GM12878 (cell line): ENCODE results near the gene CSNK1A1. TPM values are rescaled to one million over a fixed set of nuclear protein-coding genes. Genes with fewer than 3 reads are reported as not detected.

Source experiments
- ATAC-seq: fragments of 200-7000 bp; cut with Tn5 transposase; 3 replicates; pipeline ENCODE4 v1.9.1; 2020; ENCODE audit warnings: mild to moderate bottlenecking, moderate library complexity
- BruUV-seq: library from RNA; stranded (reverse); fragments of 400-500 nt; replicated peaks from 2 replicates; lab custom pipeline; 2021; lab: Mats Ljungman, UMichigan
- CTCF ChIA-PET: fragments of 300-600 bp; sonication (Branson Sonifier 250); formaldehyde crosslinking; extraction: SDS; loops from one replicate; lab custom pipeline; 2021; ENCODE audit warnings: inconsistent platforms; lab: Yijun Ruan, JAX
- POLR2A ChIA-PET: fragments of 350-600 bp; formaldehyde crosslinking; extraction: SDS; loops from one replicate; lab custom pipeline; 2021; ENCODE audit warnings: inconsistent platforms; lab: Charles Lee
- RAD21 ChIA-PET: fragments of 300-600 bp; sonication (Branson Sonifier 250); formaldehyde crosslinking; loops from one replicate; lab custom pipeline; 2023; ENCODE audit warnings: antibody characterized with exemption; ENCODE audit not compliant: unreplicated experiment; lab: Charles Lee
- SMC1A ChIA-PET: fragments of 300-600 bp; sonication (Branson Sonifier 250); formaldehyde crosslinking; loops from one replicate; lab custom pipeline; 2023; ENCODE audit not compliant: unreplicated experiment, uncharacterized antibody; lab: Charles Lee
- DNase-seq: peaks from one replicate; pipeline ENCODE4 v3.0.0-alpha.2; 2011; ENCODE audit warnings: low read depth, low spot score
- FAIRE-seq: peaks from 3 replicates; lab custom pipeline; 2011; peaks lifted over from hg19 to GRCh38; lab: Jason Lieb, UNC
- H2AFZ ChIP-seq: 2 replicates; pipeline ENCODE4 v1.6.0; 2011; ENCODE audit warnings: low read depth, low read length, control low read depth; ENCODE audit not compliant: control insufficient read depth
- H3K27ac ChIP-seq: 2 replicates; pipeline ENCODE4 v1.5.1; 2011; ENCODE audit warnings: control low read depth; ENCODE audit not compliant: control insufficient read depth, insufficient read depth
- H3K27me3 ChIP-seq, 2 experiments: replicated peaks in 1 of 2; 2 replicates each; pipeline versions ENCODE4 v1.6.0 to v1.6.1; 2011; ENCODE audit warnings: low read length in 1 of 2; ENCODE audit not compliant: control insufficient read depth in 2 of 2, insufficient read depth in 2 of 2
- H3K36me3 ChIP-seq, 2 experiments: 2 replicates each; pipeline ENCODE4 v1.5.1; 2011; ENCODE audit warnings: low read length in 1 of 2; ENCODE audit not compliant: control insufficient read depth in 2 of 2, insufficient read depth in 2 of 2
- H3K4me1 ChIP-seq: 2 replicates; pipeline ENCODE4 v1.6.1; 2011; ENCODE audit warnings: mild to moderate bottlenecking, low read length, moderate library complexity, mixed read lengths; ENCODE audit not compliant: control insufficient read depth, insufficient read depth
- H3K4me2 ChIP-seq: 2 replicates; pipeline ENCODE4 v1.6.0; 2011; ENCODE audit warnings: control low read depth; ENCODE audit not compliant: control insufficient read depth, insufficient read depth
- H3K4me3 ChIP-seq: fragments of 200-600 bp; sonication (generic); 2 replicates; pipeline ENCODE4 v1.5.1; 2016
- H3K79me2 ChIP-seq: 2 replicates; pipeline ENCODE4 v1.6.0; 2011; ENCODE audit warnings: low read length; ENCODE audit not compliant: control insufficient read depth, insufficient read depth
- H3K9ac ChIP-seq: 2 replicates; pipeline ENCODE4 v1.8.0; 2011; ENCODE audit warnings: low read length, control low read depth, mixed read lengths; ENCODE audit not compliant: control insufficient read depth, insufficient read depth
- H3K9me3 ChIP-seq: replicated peaks from 3 replicates; pipeline ENCODE4 v1.5.1; 2011; ENCODE audit warnings: mild to moderate bottlenecking, low read length; ENCODE audit not compliant: control insufficient read depth, insufficient read depth
- H4K20me1 ChIP-seq: 2 replicates; pipeline ENCODE4 v1.6.0; 2011; ENCODE audit not compliant: control insufficient read depth, insufficient read depth
- BMI1 ChIP-seq: fragments of 450-650 bp; IDR thresholded peaks from 2 replicates; pipeline ENCODE4 v1.6.1; 2016; ENCODE audit warnings: mild to moderate bottlenecking, moderate library complexity, borderline replicate concordance
- ELK1 ChIP-seq: IDR thresholded peaks from 2 replicates; pipeline ENCODE4 v1.6.1; 2012; ENCODE audit warnings: low read depth, low read length, improper control_type of control experiment
- IKZF2 ChIP-seq, 2 experiments: fragments of 450-650 bp; IDR thresholded peaks; 2 replicates each; pipeline ENCODE4 v1.6.1; 2017; ENCODE audit warnings: mild to moderate bottlenecking in 2 of 2, moderate library complexity in 2 of 2
- KDM1A ChIP-seq: fragments of 200-600 bp; sonication (generic); IDR thresholded peaks from 2 replicates; pipeline ENCODE4 v1.6.1; 2016; ENCODE audit warnings: borderline replicate concordance
- LARP7 ChIP-seq: fragments of 450-650 bp; IDR thresholded peaks from 2 replicates; pipeline ENCODE4 v1.6.1; 2017; ENCODE audit warnings: mild to moderate bottlenecking
- NR2C1 ChIP-seq: fragments of 450-650 bp; IDR thresholded peaks from 2 replicates; pipeline ENCODE4 v1.6.1; 2017; ENCODE audit warnings: antibody characterized with exemption, mild to moderate bottlenecking, moderate library complexity
- NR2F1 ChIP-seq: fragments of 450-650 bp; conservative IDR thresholded peaks from 2 replicates; pipeline ENCODE4 v1.6.1; 2017; ENCODE audit warnings: mild to moderate bottlenecking
- POLR2AphosphoS5 ChIP-seq: IDR thresholded peaks from 2 replicates; pipeline ENCODE4 v1.6.1; 2011; ENCODE audit warnings: mild to moderate bottlenecking, low read length, inconsistent platforms
- SIX5 ChIP-seq: IDR thresholded peaks from 2 replicates; pipeline ENCODE4 v1.6.1; 2011; ENCODE audit warnings: mild to moderate bottlenecking, low read depth, low read length, moderate library complexity; ENCODE audit not compliant: severe bottlenecking
- TBL1XR1 ChIP-seq: IDR thresholded peaks from 2 replicates; pipeline ENCODE4 v1.6.1; 2012; ENCODE audit warnings: low read depth, low read length, improper control_type of control experiment
- WGBS: methylation state at CpG from one replicate; pipeline ENCODE4 v1.1.6; 2016; ENCODE audit warnings: low lambda C conversion rate; ENCODE audit not compliant: insufficient replicate concordance, insufficient coverage; ENCODE audit errors: missing lambda C conversion rate; 5-methylcytosine and 5-hydroxymethylcytosine counted together
- in situ Hi-C: fragments of 300-500 bp; cut with MboI; formaldehyde crosslinking; loops from 9 replicates; pipeline ENCODE4 v1.14.3; 2018; ENCODE audit warnings: mixed read lengths
- intact Hi-C: fragments of 100-400 bp; cut with micrococcal nuclease; formaldehyde crosslinking; loops from one replicate; pipeline ENCODE4 v1.14.2; 2022; ENCODE audit not compliant: unreplicated experiment
- polyA plus RNA-seq, 11 experiments: library from polyadenylated mRNA; depleted of rRNA in 4 of 11; unstranded in 6 of 11; stranded (reverse) in 5 of 11; fragments of >200 nt; fragmentation: Nextera tagmentation in 4 of 11; fragmentation: Illumina TruSeq in 1 of 11; extraction: Ambion mirVana in 4 of 11; extraction: Trizol in 1 of 11; gene quantifications; 1 replicate in 1 of 11; 2 replicates in 10 of 11; pipeline versions ENCODE4 v1.2.1 to v1.2.3, GENCODE V29; 2011 to 2016; ENCODE audit warnings: inconsistent platforms in 2 of 11, missing spikeins in 2 of 11, low read depth in 1 of 11
- total RNA-seq, 4 experiments: library from RNA; depleted of rRNA in 3 of 4; stranded (reverse); fragments of >200 nt in 3 of 4; fragmentation: Illumina TruSeq in 1 of 4; extraction: Trizol in 1 of 4; gene quantifications; 2 replicates each; pipeline versions ENCODE4 v1.2.1 to v1.2.3, GENCODE V29; 2013 to 2021

The CSNK1A1 gene
- total and polyA plus RNA-seq, 10 of the 15 experiments (the other 5 are each of a cell fraction or from before 2014, with no cell fraction given): 53.3 to 155 (median 133) TPM

- Histone ChIP-seq H4K20me1 (no peaks in the 10 kb centered on the region), H3K4me3 (no peak overlapping the region; the same call in 1 of the 2 replicates), H3K4me1 (peaks cover 9% of the 10 kb centered on the region), H3K9me3 (no peaks in the 10 kb centered on the region), H3K4me2 (peak overlapping the region; percentile 82), H2AFZ (peak overlapping the region; percentile 25; the same call in 1 of the 2 replicates), H3K27me3 (peaks cover 0 to 2% of the 10 kb centered on the region in 2 experiments; a peak in 2 of 4 replicates), H3K79me2 (no peaks in the 10 kb centered on the region), H3K27ac (no peak overlapping the region), H3K9ac (no peak overlapping the region), H3K36me3 (no peaks in the 10 kb centered on the region)
- ChIA-PET CTCF (interaction anchor here (1.5 to 8.2 kb wide), 2 partner anchors 11 to 37 kb away, joined by 3 to 31 read pairs; no protein-coding TSS in a partner anchor), RAD21 (no interaction called here), POLR2A (no interaction called here), SMC1A (interaction anchor here (1.7 kb wide), 1 partner anchor 10 kb away, joined by 5 read pairs; no protein-coding TSS in a partner anchor)
- ATAC-seq: no peak
- intact Hi-C loops: no loop called here
- no TSS peak for BruUV-seq
- no peak for DNase-seq
- 42% methylated on average over 10 of the region's 10 CpGs for WGBS
- TF ChIP-seq SIX5: no peak
- TF ChIP-seq KDM1A: no peak
- TF ChIP-seq ELK1: no peak
- no peak for TF ChIP-seq POLR2AphosphoS5
- TF ChIP-seq TBL1XR1: no peak
- TF ChIP-seq LARP7: no peak
- no peak for TF ChIP-seq NR2C1
- no peak for TF ChIP-seq IKZF2 (IDR thresholded peaks at IDR 0.05)
- TF ChIP-seq NR2F1: no peak
- no peak for TF ChIP-seq BMI1
- FAIRE-seq: peak; percentile 73
- in situ Hi-C loops: no loop called here
These were observed 29.6 kb upstream of the CSNK1A1 start for GRCh38 chr5:149580808-149581191.
